Suppressor macrophage (primary cell): ENCODE data around the gene RNASE7.
"Not testable (repeated sequence)": the region's sequence is repeated elsewhere in the genome, so short reads cannot be mapped to it uniquely, and the experiment has no call there.

Experiments
- DNase-seq, 4 experiments: peaks; one replicate each; pipeline ENCODE4 v3.0.0-alpha.2; 2020 to 2022

The RNASE7 gene

GRCh38 chr14:21023817-21024584, 18.2 kb upstream of the RNASE7 start:
- no peak for DNase-seq

- DNase-seq: peak in 2 of 4 experiments; percentile 27 to 51
These were observed 17.4 kb upstream of the RNASE7 start, which contains the start of gene NDRG2 for GRCh38 chr14:21024585-21025370. Gene NDRG2 (minus strand): TSS chr14:21025061. CDS start chr14:21023315, 1,746 bp downstream.

GRCh38 chr14:21025371-21026273, 16.5 kb upstream of the RNASE7 start:
- no peak for DNase-seq

- DNase-seq: no peak
These were observed 15.7 kb upstream of the RNASE7 start for GRCh38 chr14:21026274-21026987.

GRCh38 chr14:21026988-21027315, 15.2 kb upstream of the RNASE7 start:
- no peak for DNase-seq

GRCh38 chr14:21029917-21030316, 12.2 kb upstream of the RNASE7 start, which contains the start of gene TPPP2:
Gene TPPP2 (plus strand): TSS chr14:21030217. CDS start chr14:21030582, 365 bp downstream.
- DNase-seq: no peak

- no peak for DNase-seq
These were observed 11.6 kb upstream of the RNASE7 start for GRCh38 chr14:21030531-21030930.

GRCh38 chr14:21032326-21033132, 9.6 kb upstream of the RNASE7 start:
- peak in 3 of 4 experiments; percentile 53 to 68 (median 63) for DNase-seq

- peak; percentile 58 to 78 (median 76) for DNase-seq
These were observed 8.9 kb upstream of the RNASE7 start for GRCh38 chr14:21033133-21033698.

GRCh38 chr14:21034707-21035106, 7.5 kb upstream of the RNASE7 start, which contains the start of gene RNASE13:
Gene RNASE13 (minus strand): TSS chr14:21034807. CDS start chr14:21034288, 519 bp downstream.
- DNase-seq: no peak

- DNase-seq: peak; percentile 53 to 74 (median 65)
These were observed 5.4 kb upstream of the RNASE7 start for GRCh38 chr14:21036751-21037150.

- DNase-seq: peak in 3 of 4 experiments; percentile 20 to 61 (median 36)
These were observed 5.0 kb upstream of the RNASE7 start for GRCh38 chr14:21037156-21037555.

- DNase-seq: peak in 2 of 4 experiments; percentile 21 to 26
These were observed 3.4 kb upstream of the RNASE7 start for GRCh38 chr14:21038441-21039422.

- peak; percentile 56 to 81 (median 76) for DNase-seq
These were observed 2.4 kb upstream of the RNASE7 start for GRCh38 chr14:21039585-21040369.

- no peak for DNase-seq
These were observed 1.7 kb upstream of the RNASE7 start for GRCh38 chr14:21040370-21040925.

GRCh38 chr14:21040941-21041340, 1.2 kb upstream of the RNASE7 start:
- not testable (repeated sequence) for DNase-seq

GRCh38 chr14:21042918-21043317, 756 bp downstream of the RNASE7 start:
- DNase-seq: peak; percentile 13 to 59 (median 51)
